H1 (cell line): ENCODE measurements around the gene RICTOR. TPM values are rescaled to one million over a fixed set of nuclear protein-coding genes. Genes with fewer than 3 reads are reported as not detected.

Experiments
- polyA plus RNA-seq, 7 experiments: library from polyadenylated mRNA; depleted of rRNA in 3 of 7; stranded (reverse) in 5 of 7; unstranded in 2 of 7; fragments of >200 nt in 5 of 7; fragments of 200-250 nt in 2 of 7; gene quantifications; 1 replicate in 5 of 7; 2 replicates in 1 of 7; 4 replicates in 1 of 7; pipeline versions ENCODE4 v1.2.1 to v1.2.3, GENCODE V29; 2011 to 2013; ENCODE audit warnings: missing spikeins in 2 of 7, mixed read lengths in 2 of 7
- small RNA-seq: library from polyadenylated mRNA; stranded (forward); fragments of <200 nt; extraction: miRNeasy Mini kit (QIAGEN cat#:217004); gene quantifications from one replicate; pipeline ENCODE3, GENCODE V24; 2013; ENCODE audit not compliant: insufficient read depth
- total RNA-seq: library from RNA; stranded (reverse); fragmentation: NEBNext Ultra II Directional; extraction: Animal tissue kit (Norgen Biotek cat#: 25700); gene quantifications from 2 replicates; pipeline ENCODE4 v1.2.1, GENCODE V29; 2021

RICTOR gene
- total and polyA plus RNA-seq, 2 of the 8 experiments (the other 6 are each of a cell fraction or from before 2014, with no cell fraction given), result 4.3 to 26.6 TPM

Small RNAs within 50 kb of the gene (small RNA-seq; reads per million reads assigned to genes)
- gene AIG1P1, result not detected

Other genes with a start within 250 kb of the RICTOR start
- 2.6 and 3.1 TPM in 2 replicates for gene OSMR, start 228.4 kb downstream of the RICTOR start, total RNA-seq
- gene OSMR, start 228.4 kb downstream of the RICTOR start, polyA plus RNA-seq (2011; rRNA removed), result 1.5 and 2.3 TPM in 2 replicates
- gene FYB1, start 145.2 kb upstream of the RICTOR start, total RNA-seq, result not detected in 2 replicates
- not detected in 2 replicates for gene FYB1, start 145.2 kb upstream of the RICTOR start, polyA plus RNA-seq (2011; rRNA removed)